HG02678 (cell line): ENCODE measurements around the gene CLSTN1.
A peak's percentile ranks its signal among the peaks of the same experiment; 100 is the strongest.

Experiments
- ATAC-seq: cut with Tn5 transposase; IDR thresholded peaks from one replicate; pipeline ENCODE4 v1.9.1; 2021; ENCODE audit warnings: mild to moderate bottlenecking, moderate library complexity; ENCODE audit not compliant: unreplicated experiment

CLSTN1 gene

GRCh38 chr1:9823943-9824701 is at the start of gene CLSTN1:
TSS of gene CLSTN1 (minus strand) at chr1:9823965. CDS start at chr1:9823733, 232 bp downstream.
- ATAC-seq: peak; percentile 66

DNA sequence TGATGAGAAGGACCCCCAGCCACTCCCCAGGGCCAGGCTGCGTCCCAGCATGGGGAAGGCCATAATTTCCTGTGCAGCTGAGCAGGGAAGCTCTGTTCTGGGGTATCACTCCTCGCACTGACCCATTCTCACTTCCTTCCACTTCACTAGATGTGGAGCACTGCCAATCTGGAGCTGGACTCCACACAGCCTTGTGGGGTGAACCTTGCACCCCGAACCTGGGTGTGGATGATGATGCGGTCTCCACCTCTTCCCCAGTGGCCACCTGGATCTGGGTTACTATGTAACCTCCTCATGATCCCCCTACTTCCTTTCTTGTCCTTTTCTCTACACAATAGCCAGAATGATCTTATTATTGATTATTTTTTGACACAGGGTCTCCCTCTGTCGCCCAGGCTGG is 49.6 kb upstream of the CLSTN1 start:
- no peak for ATAC-seq

DNA sequence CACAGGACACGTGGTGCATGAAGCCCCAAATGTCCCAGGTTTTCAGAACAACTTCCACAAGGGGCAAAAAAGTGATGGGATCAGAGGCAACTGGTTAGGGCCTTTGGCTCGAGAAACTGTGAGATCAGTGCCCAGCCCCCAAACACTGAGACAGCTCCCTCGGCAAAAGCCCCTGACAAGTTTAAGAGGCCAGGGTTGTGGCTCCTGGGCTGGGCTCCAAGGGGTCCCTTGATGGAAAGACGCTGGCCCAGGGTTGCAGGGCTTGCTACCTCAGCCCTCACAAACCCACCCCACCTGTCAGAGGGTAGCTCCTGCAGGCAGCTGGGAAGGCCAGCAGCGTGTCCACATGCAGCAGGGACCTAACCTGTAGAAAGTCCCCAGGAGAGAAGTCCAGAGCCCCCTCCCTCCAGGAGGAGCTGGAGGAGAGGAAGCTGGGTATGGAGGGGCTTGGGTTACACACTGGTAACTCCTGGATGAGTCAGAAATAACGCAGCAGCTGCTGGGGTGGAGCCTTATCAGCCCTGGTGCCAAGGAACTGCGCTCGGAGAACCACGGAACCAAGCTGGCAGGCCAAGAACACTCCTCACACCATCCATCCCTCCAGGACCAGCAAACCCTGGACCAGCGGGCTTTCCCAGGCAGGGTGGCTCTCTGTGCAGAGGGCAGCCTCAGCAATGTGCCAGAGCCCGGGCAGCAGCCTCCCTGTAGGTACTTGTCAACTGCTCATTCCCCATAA is 48.8 kb upstream of the CLSTN1 start:
- ATAC-seq: no peak

- no peak for ATAC-seq
Measured at GRCh38 chr1:9871707-9872425, 48.1 kb upstream of the CLSTN1 start.

DNA sequence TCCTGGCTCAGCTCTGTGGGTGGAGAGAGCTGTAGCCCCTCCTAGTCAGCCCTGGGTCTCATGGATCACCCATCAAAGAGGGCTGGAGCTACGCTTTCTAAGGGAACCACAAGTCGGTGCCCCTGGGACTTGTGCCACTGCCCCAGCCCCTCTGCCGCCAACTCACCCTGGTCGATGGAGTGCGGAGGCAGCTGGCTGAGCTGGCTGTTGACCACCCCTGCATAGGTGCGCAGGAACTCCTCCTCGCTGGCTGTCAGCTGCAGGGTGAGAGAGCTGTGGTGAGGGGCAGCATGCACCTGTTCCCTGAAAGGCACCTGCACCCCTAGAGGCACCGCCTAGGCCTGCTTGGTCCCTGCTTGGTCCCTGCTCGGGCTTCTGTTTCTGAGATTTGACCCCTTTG is 47.3 kb upstream of the CLSTN1 start:
- no peak for ATAC-seq

- no peak for ATAC-seq
Measured at GRCh38 chr1:9870572-9870971, 46.8 kb upstream of the CLSTN1 start.

DNA sequence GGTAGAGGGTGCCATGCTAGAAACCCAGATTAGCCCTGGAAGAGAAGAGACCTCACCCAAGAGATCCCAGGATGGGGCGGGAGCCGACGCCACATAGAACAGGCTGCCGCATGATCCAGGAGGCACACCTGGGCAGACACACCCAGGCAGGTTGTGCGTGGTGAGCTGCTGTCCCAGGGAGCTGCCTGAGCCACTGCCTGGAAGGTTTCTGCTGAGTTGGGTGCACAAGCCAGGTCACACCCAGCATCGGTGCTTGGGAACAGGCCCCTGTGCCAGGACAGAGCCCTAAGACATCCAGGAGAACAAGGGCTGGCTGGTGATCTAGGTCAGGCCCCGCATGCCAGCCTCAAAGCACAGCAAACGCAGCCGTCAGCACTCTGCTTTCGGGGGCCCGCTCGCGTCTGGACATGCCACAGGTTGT is 46.1 kb upstream of the CLSTN1 start:
- no peak for ATAC-seq

DNA sequence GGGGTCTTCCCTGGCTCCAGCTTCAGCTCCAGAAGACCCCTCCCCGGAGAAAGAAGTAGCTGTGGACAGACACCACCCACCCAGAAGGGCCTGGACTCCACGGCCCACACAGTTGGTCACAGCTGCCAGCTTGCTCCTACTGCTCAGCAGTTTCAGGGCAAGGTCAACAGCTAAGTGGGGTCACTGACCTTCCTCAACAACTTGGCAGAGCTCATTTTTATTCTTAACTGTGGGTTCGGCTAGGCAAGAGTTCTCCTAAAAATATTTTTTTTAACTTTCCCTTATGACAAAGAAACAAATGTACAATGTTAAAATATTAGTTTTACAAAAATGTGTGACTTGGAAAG is 44.5 kb upstream of the CLSTN1 start:
- no peak for ATAC-seq

DNA sequence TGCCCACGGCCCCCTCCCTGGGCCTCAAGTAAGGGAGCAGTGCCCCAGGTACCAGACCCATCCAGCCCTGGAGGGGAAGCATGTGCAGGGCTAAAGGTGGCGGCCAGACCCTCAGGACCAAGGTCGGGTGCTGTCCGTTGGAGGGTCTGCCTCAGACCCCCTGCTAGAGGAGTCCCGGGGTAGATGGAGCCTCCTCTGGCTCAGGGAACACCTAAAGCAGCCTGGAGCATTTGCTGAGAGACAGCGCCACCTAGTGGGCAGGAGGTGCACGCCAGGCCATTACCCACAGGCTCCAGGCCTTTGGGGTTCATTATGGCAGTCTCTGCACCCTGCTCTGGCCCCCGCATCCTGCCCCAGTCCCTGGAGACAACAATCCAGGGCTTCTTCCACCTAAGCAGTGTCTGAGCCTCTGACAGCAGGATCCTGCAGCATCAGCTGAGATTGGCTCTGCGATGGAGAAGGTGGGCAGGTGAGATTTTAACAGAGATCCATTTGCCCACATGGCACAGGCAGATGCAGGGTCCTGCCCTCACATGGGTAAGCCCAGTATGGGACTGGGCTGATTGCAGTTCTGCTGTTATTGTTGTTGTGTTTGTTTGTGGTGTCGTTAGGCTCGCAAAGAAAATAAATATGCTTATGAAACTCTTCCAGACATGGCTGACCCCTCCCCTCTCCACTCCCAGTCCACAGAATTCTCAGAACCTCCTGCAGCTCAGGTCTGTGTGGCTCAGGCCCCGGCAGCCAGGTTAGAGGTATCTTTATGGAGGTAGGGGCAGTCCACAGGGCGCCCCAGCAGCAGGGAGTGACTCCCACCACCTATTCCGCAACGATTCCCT is 43.9 kb upstream of the CLSTN1 start:
- peak; percentile 59 for ATAC-seq

- no peak for ATAC-seq
Measured at GRCh38 chr1:9866836-9867235, 43.1 kb upstream of the CLSTN1 start.

GRCh38 chr1:9865724-9866123 is 42.0 kb upstream of the CLSTN1 start:
- ATAC-seq: no peak

DNA sequence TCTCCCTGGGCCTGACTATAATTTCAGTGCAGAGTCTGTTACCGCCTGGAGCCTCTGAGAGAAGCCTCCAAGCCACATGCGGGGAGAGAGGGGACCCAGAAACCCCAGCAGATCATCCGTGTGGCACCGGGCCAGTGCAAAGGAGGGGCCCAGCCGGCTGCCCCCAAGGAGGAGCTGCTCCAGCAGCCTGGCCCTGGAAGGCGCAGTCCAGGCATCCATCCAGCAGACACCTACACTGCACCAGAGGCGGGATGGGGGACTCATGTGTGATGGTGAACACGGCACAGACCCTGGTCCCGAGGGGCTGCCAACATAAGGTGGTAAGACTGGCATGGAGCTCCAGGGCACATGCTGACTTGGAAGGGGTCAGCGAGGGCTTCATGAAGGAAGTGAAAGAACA is 39.6 kb upstream of the CLSTN1 start:
- no peak for ATAC-seq

DNA sequence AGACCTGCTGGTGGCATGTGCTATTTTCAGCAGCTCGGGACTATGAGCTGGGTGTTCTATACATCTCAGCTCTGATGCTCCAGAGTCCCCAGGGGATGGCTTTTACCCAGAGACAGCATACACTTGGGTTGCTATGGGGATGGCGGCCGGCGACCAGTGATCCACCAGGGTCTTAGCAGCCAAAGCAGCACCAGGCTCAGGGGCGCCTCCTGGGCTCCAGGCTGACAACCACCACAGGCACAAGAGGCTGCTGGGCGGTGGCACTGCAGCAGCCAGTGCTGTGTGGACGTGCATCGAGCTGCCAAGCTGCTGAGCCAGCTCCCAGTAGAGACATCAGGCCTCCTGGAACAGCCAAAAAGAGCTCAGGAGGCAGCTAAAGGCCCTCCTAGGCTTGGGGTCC is 37.6 kb upstream of the CLSTN1 start:
- no peak for ATAC-seq

DNA sequence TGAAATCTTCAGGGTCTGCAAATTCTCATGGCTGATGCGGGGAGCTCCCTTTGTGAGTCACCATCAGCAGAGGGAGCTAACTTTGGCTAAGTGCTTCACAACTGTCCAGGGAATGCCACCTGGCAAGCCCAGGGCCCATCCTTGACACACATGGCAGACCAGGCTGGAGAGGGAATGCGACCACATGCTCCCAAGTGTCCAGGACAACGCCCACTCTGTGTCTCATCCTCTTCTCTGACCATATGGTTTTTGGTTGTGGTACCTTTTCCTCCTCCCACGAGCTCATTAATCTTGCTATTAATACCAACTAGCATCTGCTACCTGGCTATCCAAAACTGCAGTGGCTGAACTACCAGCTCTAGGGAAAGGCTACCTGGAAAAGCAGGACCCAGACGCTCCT is 37.1 kb upstream of the CLSTN1 start:
- no peak for ATAC-seq

GRCh38 chr1:9859281-9860014 is 35.7 kb upstream of the CLSTN1 start:
- no peak for ATAC-seq

- no peak for ATAC-seq
Measured at GRCh38 chr1:9858293-9859035, 34.7 kb upstream of the CLSTN1 start.

DNA sequence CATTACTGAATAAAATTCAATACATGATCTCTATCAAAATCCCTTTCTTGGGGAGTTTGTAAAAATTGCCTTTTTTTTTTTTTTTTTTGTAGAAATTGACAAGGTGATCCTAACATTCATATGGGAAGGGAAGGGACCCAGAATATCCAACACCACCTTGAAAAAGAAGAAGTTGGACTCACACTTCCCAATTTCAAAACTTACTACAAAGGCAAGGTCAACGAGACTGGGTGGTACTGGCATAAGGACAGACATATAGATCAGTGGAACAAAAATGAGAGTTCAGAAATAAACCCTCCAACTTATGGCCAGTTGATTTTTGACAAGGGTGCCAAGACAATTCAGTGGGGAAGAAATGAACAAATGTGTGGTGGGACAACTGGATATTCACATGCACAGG is 31.4 kb upstream of the CLSTN1 start:
- no peak for ATAC-seq

DNA sequence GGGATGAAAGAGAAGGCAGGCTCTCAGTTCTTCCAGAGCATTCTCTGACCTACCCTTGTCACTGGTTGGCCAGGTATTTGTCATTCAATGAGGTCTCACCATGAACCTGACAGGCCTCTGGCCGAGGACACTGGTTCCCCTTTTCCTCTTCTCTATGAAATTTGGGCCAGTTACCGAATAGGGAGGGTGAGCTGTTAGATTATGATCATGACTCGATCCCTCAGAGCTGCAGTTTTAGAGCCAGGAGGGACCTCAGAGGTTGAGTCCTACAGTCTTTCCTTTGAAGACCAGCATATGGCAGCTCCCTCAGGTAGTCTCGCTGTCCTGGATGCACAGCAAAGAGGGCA is 29.5 kb upstream of the CLSTN1 start:
- ATAC-seq: no peak

GRCh38 chr1:9852410-9853248 is 28.9 kb upstream of the CLSTN1 start:
- no peak for ATAC-seq
